GM21825 (cell line): ENCODE data around the gene RNF126.
"Not testable (repeated sequence)": the region's sequence is repeated elsewhere in the genome, so short reads cannot be mapped to it uniquely, and the experiment has no call there.

Source experiments
- ATAC-seq: cut with Tn5 transposase; IDR thresholded peaks from one replicate; pipeline ENCODE4 v1.9.1; 2021; ENCODE audit warnings: mild to moderate bottlenecking, moderate library complexity; ENCODE audit not compliant: unreplicated experiment

RNF126 gene

GRCh38 chr19:632579-633067, 30.4 kb downstream of the RNF126 start:
- peak; percentile 12 for ATAC-seq

GRCh38 chr19:629961-630714, 32.9 kb downstream of the RNF126 start:
- no peak for ATAC-seq

- ATAC-seq = not testable (repeated sequence)
Measured at GRCh38 chr19:629515-629914, 33.5 kb downstream of the RNF126 start.

GRCh38 chr19:628168-628567, 34.8 kb downstream of the RNF126 start:
- ATAC-seq = no peak

DNA sequence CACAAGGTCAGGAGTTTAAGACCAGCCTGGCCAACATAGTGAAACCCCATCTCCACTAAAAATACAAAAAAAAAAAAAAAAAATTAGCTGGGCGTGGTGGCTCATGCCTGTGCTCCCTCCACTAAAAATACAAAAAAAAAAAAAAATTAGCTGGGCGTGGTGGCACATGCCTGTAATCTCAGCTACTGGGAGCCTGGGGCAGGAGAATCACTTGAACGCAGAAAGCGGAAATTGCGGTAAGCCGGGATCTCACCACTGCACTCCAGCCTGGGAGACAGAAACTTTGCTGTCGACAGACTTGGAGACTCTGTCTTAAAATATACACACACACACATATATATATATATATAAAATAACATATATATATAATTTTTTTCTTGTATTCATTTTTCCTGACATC, 36.4 kb downstream of the RNF126 start:
- not testable (repeated sequence) for ATAC-seq

DNA sequence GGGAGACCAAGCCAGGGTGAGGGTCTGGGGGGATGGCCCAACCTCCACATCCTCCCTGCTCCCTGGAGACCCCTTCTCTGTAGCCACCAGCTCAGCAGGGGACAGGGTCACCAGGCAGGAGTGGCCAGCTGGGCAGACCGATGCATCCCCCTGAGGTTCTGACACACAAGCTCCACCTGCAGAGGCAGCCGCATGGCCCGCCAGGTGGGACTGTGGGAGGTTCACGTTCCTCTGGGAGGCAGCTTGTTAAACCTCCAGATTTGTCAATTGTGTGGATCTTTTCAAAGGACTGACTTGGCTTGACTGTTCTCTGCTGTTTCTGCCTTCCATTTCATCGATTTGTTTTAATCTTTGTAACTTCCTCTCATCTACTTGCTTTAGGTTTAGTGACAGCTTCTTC, 37.8 kb downstream of the RNF126 start:
- no peak for ATAC-seq

DNA sequence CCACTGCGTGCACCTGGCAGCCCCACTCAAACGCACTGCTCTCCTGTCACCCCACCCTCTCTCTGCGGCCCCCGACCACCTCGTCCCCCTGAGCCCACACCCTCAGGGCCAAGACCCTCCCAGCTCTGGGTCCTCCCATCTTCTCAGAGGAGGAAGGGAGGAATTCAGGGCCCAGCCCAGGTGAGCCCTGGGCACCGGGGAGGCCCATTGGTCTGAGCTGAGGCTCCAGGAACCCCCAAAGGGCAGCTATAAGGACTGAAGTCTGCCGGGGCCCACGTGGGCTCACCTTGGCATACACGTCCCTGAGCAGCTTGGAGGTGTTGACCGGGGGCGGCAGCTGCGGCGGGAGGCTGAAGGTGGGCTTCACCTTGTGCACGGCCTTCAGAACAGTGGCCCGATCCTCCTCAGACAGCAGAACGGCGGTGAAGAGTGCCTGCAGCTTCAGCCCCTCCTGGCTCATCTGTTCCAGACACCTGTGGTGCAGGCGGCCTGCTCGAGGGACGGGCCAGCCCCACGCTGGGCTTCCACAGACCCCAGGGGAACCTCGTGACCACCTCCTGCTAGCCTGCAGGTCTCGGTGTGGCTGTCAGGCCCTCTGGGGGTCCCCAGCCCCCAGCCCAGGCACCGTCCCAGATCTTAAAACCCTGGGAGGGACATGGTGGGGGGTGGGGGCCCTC, 38.4 kb downstream of the RNF126 start:
- no peak for ATAC-seq

DNA sequence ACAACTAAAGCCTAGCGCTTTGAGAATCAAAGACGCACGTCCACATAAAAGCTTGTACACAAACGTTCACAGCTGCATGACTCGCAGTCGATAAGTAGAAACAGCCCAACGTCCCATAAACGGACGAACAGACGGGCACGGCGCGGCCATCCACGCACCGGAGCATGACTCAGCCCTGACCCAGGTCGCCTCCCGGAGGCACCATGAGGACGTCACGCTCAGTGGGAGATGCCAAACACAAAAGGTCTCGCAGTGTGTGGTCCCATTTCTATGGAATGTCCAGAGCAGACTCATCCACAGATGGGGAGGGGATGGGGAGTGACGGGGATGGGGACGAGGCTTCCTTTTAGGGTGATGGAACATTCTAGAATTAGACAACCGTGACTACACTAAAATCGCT, 39.0 kb downstream of the RNF126 start:
- no peak for ATAC-seq

DNA sequence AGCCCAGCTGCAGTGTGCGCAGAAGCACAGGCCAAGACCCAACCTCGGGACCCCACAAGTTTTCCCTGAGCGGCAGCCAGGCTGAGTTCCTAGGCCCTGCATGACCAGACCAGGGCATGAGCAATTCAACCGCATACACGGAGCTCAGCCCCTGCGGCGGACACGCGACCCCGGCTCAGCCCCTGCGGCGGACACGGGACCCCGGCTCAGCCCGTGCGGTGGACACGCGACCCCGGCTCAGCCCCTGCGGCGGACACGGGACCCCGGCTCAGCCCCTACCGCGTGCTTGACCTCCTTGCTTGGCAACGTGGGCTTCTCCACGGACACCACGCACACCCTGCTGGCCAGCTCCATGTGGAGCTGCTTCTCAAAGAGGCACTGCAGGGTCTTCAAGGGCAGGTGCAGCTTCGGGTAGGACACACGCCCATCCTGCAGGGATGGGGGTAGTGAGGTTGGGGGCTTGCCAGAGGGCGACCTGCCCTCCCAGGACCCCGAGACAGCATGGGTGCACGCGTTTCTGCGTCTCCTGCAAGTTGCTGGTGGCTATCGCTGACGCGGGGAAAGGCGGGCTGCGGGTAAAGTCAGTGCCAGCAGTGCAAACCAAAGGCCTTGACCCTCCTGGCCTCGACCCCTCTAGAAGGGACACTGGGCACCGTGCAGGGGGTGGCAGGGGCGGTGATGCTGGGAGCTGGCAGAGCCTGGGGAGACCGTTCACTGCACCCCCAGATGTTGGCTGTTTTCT, 39.7 kb downstream of the RNF126 start:
- no peak for ATAC-seq

GRCh38 chr19:622666-623065, 40.3 kb downstream of the RNF126 start:
- no peak for ATAC-seq

DNA sequence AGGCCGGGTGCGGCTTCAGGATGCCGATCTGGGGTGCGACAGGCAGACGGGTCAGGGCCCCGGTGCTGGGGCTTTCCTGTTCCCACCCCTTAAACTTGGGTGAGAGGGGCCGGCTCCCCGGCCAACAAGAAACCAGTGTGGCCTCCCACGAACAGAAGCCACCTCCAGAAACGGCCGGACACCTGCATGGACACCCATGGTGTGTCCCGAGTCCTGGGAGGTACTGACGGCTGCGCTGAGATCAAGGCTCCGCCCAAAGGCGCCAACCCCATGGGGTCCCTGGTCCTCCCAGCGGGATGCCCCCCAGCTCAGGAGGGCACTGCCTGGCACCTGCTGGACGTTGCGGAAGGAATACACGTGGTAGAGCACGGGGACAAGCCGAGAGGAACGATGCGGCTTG, 41.2 kb downstream of the RNF126 start:
- no peak for ATAC-seq

DNA sequence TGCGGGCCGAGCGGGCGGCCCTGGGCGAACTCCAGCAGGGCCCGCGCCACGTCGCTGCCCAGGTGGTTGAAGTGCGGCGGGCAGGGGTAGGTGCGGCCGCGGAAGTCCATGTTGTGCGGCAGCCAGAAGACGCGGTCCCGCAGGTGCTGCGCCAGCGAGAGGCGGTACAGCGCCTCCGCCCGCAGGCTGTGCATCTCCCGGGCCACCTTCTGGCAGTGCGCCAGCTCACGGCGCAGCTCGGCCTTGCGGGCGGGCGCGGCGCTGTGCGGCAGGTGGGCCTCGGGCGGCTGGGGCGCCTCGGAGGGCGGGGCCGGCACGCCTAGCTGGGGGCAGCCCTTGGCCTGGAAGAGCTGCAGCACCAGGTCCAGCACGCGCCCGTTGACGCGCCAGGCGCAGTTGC, 41.8 kb downstream of the RNF126 start:
- ATAC-seq = not testable (repeated sequence)

DNA sequence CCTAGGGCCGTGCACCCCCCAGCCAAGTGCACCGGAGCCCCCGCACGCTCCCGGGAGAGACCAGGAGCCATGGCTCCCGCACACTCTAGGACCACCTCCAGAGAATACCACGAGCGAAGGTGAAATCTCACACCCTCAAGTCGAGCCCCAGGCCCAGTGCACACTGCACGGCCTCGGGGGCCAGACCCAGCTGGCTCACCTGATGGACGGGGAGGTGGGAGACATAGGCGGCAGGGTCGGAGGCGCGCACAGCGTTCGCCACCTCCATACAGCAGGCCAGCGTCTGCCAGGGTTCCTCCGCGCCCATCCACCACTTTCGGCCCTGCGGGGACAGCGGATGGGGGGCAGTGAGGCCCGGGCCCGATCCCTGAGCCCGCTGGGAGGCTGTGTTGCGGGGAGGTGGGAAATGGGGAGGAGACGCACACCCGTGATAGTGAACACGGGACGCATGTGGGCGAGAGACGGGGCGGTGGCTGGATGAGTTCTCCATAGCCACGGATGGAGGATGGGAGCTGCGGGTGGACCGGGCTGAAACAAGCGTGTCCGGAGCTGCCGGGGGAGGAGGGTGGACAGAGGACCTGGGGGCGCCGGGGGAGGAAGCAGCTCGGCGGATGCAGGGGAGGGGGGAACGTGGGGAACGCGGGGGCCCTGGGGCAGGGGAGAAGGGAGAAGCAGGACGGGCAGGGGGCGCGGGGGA, 42.7 kb downstream of the RNF126 start:
- no peak for ATAC-seq

- no peak for ATAC-seq
Measured at GRCh38 chr19:619286-620002, 43.6 kb downstream of the RNF126 start.

DNA sequence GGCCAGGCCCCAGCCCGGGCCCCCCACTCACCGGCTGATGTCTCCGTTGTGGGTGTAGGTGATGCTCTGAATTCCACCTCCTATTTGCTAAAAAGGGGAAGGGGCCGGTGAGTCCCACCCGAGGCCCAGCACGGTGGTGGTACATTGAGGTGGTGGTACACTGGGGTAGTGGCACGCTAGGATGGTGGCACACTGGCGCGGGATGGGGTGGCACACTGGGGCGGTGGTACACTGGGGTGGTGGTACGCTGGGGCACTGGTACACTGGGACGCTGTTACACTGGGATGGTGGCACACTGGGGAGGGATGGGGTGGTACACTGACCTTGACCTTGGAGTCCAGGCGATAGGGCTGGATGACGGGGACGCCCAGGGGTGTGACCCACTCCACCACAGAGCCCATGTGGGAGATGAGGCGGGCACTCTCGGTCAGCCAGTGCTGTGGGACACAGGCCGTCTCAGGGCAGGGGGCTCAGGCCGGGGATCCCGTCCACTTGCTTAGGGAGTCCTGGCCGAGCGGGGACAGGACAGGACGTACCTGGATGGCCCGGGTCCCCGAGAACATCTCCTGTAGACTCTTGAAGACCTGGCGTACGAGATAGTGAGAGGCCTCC, 44.2 kb downstream of the RNF126 start:
- no peak for ATAC-seq

GRCh38 chr19:618247-618619, 44.8 kb downstream of the RNF126 start:
- ATAC-seq = no peak

- ATAC-seq = no peak
Measured at GRCh38 chr19:617551-618246, 45.3 kb downstream of the RNF126 start.

- ATAC-seq = no peak
Measured at GRCh38 chr19:616747-617526, 46.1 kb downstream of the RNF126 start.
